GM10248 (cell line): Measurements from ENCODE around the gene SYT2.

Experiments used
- CTCF ChIA-PET: fragments of 300-600 bp; sonication (Branson Sonifier 250); formaldehyde crosslinking; extraction: SDS; loops from one replicate; lab custom pipeline; 2021; ENCODE audit warnings: antibody characterized with exemption; lab: Yijun Ruan, JAX
- POLR2A ChIA-PET: fragments of 350-650 bp; sonication (Branson Sonifier 250); formaldehyde crosslinking; extraction: SDS; loops from one replicate; lab custom pipeline; 2020; ENCODE audit warnings: antibody characterized with exemption; lab: Yijun Ruan, JAX
- DNase-seq: peaks from one replicate; pipeline ENCODE4 v3.0.0; 2012; ENCODE audit errors: extremely low spot score
- CTCF ChIP-seq: IDR thresholded peaks from 2 replicates; pipeline ENCODE4 v1.5.1; 2012; ENCODE audit warnings: mild to moderate bottlenecking, low read depth; ENCODE audit errors: extremely low read depth, missing control alignments, control extremely low read depth

SYT2 gene

GRCh38 chr1:202599669-202600431 is 110.4 kb downstream of the SYT2 start:
- TF ChIP-seq CTCF = peak; percentile 88

GRCh38 chr1:202597090-202597761 is 113.0 kb downstream of the SYT2 start:
- ChIA-PET CTCF (interaction anchor here (1.2 to 1.4 kb wide), 2 partner anchors 11 to 24 kb away, joined by 3 to 6 read pairs; no protein-coding TSS in a partner anchor), POLR2A (no interaction called here)
- DNase-seq = no peak
- no peak for TF ChIP-seq CTCF

More at GRCh38 chr1:202599669-202600431, 110.4 kb downstream of the SYT2 start:
- CTCF ChIA-PET = interaction anchor here (0.6 to 3.2 kb wide), 22 partner anchors 10 to 258 kb away, joined by 3 to 13 read pairs (median 4); partner anchors contain the start of gene UBE2T
- POLR2A ChIA-PET = no interaction called here
- DNase-seq = peak; percentile 85

- TF ChIP-seq CTCF = no peak
- CTCF ChIA-PET = interaction anchor here (1.2 to 1.4 kb wide), 2 partner anchors 10 to 24 kb away, joined by 3 to 6 read pairs; no protein-coding TSS in a partner anchor
- no peak for DNase-seq
- POLR2A ChIA-PET = no interaction called here
These were observed 113.6 kb downstream of the SYT2 start for GRCh38 chr1:202596638-202597037.

- ChIA-PET POLR2A (no interaction called here), CTCF (interaction anchor here (1.0 to 1.3 kb wide), 2 partner anchors 13 to 15 kb away, joined by 3 read pairs; no protein-coding TSS in a partner anchor)
- no peak for TF ChIP-seq CTCF
- DNase-seq = no peak
These were observed 116.4 kb downstream of the SYT2 start for GRCh38 chr1:202593845-202594244.

- DNase-seq = no peak
- ChIA-PET POLR2A (no interaction called here), CTCF (no interaction called here)
- no peak for TF ChIP-seq CTCF
These were observed 118.1 kb downstream of the SYT2 start for GRCh38 chr1:202592146-202592545.

- POLR2A ChIA-PET = no interaction called here
- DNase-seq = no peak
- TF ChIP-seq CTCF = no peak
- CTCF ChIA-PET = interaction anchor here (1.4 kb wide), 1 partner anchor 20 kb away, joined by 3 read pairs; no protein-coding TSS in a partner anchor
These were observed 118.7 kb downstream of the SYT2 start for GRCh38 chr1:202591515-202591914.
